Measurements from ENCODE around the gene SKIC2.
"Not testable (repeated sequence)": the region's sequence is repeated elsewhere in the genome, so short reads cannot be mapped to it uniquely, and the experiment has no call there.

- TF ChIP-seq POLR2A, CTCF, POLR2AphosphoS5 (IDR thresholded peaks at IDR 0.05): not testable (repeated sequence)
These were observed 35.4 kb downstream of the SKIC2 start for GRCh38 chr6:31994421-31994820.

Data from prostate gland (tissue), 2 donors.